ENCODE results near the gene DUSP16.

DNA sequence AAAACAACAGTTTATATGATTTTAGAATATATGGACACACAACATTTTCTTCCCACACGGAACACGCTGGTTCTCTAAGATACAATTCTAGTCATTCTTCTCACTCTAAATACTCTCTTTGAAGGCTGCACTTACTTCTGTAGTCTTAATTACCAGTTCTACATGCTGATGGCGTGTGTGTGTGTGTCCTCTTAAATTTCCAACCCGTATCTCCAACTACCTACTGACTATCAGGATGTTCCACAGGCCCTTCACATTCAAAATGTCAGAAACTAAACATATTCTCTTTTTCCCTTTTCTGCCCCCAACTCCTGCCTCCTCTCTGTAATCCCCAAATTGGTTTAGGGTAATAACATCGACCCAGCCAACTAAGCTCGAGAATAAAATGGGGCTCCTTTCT, 75.2 kb downstream of the DUSP16 start:
- no peak for TF ChIP-seq POLR2A (IDR thresholded peaks at IDR 0.05)
- TF ChIP-seq, protein P1, sequence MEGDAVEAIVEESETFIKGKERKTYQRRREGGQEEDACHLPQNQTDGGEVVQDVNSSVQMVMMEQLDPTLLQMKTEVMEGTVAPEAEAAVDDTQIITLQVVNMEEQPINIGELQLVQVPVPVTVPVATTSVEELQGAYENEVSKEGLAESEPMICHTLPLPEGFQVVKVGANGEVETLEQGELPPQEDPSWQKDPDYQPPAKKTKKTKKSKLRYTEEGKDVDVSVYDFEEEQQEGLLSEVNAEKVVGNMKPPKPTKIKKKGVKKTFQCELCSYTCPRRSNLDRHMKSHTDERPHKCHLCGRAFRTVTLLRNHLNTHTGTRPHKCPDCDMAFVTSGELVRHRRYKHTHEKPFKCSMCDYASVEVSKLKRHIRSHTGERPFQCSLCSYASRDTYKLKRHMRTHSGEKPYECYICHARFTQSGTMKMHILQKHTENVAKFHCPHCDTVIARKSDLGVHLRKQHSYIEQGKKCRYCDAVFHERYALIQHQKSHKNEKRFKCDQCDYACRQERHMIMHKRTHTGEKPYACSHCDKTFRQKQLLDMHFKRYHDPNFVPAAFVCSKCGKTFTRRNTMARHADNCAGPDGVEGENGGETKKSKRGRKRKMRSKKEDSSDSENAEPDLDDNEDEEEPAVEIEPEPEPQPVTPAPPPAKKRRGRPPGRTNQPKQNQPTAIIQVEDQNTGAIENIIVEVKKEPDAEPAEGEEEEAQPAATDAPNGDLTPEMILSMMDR (IDR thresholded peaks at IDR 0.05): no peak

Data from lower leg skin (tissue), 3 donors.